22Rv1 (cell line): ENCODE results near the gene RTKN2.
A peak's percentile ranks its signal among the peaks of the same experiment; 100 is the strongest.
"Not testable (repeated sequence)": the region's sequence is repeated elsewhere in the genome, so short reads cannot be mapped to it uniquely, and the experiment has no call there.

Experiments
- H3K27ac ChIP-seq: fragments of 450-650 bp; 2 replicates; pipeline ENCODE4 v1.5.1; 2017
- ZFX ChIP-seq: fragments of 450-650 bp; IDR thresholded peaks from 2 replicates; pipeline ENCODE4 v1.6.1; 2017; ENCODE audit warnings: antibody characterized with exemption, borderline replicate concordance
- TF ChIP-seq, protein P1 (sequence below): fragments of 450-650 bp; IDR thresholded peaks from 2 replicates; pipeline ENCODE4 v1.5.1; 2017; ENCODE audit warnings: mild to moderate bottlenecking

RTKN2 gene

DNA sequence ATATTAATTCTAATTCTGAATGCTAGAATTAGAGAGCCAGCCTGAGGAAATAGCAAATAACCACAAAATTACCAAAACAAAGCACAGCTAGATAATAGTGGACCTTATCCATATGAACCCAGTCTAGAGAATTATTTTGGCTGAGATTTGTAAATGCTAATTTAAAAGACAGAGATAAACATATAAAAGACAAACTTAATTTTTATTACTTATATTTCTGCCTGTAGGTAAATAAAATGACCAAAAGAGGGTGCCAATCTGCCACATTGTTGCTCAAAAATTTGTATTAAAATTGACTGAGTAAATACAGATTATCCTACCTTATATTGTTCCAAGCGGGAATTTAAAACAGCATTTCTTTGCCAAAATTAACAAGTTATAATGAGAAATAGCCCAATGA lies 20.2 kb downstream of the RTKN2 start:
- TF ChIP-seq, protein P1, sequence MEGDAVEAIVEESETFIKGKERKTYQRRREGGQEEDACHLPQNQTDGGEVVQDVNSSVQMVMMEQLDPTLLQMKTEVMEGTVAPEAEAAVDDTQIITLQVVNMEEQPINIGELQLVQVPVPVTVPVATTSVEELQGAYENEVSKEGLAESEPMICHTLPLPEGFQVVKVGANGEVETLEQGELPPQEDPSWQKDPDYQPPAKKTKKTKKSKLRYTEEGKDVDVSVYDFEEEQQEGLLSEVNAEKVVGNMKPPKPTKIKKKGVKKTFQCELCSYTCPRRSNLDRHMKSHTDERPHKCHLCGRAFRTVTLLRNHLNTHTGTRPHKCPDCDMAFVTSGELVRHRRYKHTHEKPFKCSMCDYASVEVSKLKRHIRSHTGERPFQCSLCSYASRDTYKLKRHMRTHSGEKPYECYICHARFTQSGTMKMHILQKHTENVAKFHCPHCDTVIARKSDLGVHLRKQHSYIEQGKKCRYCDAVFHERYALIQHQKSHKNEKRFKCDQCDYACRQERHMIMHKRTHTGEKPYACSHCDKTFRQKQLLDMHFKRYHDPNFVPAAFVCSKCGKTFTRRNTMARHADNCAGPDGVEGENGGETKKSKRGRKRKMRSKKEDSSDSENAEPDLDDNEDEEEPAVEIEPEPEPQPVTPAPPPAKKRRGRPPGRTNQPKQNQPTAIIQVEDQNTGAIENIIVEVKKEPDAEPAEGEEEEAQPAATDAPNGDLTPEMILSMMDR, result peak; percentile 26
- no peak for TF ChIP-seq ZFX

DNA sequence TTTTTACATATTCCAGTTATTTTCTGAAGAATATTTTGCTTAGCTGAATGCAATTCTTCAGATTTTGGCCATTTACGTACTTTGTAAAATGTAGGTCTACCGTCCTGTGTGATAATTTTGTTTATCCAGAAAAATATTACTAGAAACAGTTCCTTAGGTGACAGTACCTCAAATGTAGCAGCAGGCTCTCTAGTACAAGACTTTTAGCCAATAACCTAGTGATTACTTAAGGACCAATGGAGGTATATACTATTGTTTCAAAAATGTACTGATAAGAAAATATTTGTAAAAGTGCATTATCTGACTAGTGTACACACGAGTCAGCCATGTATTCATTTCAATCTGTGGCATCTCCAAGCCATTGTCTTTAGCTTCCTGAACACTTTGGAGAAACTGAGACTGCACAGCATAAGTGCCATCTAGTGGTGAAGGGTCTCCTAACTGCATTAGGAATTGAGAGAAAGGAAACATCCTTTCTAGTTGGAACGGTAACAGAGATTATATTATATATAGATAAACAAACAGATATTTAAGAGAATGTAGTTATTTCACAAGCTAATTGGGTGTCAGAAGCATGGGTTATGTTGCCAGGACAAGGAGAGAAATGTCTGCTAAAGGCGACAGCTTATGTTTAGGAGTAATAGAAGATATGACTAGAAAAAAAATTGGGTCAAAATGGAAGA lies 23.7 kb downstream of the RTKN2 start:
- peak overlapping the region; percentile 25 for H3K27ac ChIP-seq
- TF ChIP-seq, protein P1, result peak; percentile 92
- TF ChIP-seq ZFX, result no peak

More for the DNA sequence above, 20.2 kb downstream of the RTKN2 start:
- H3K27ac ChIP-seq, result no peak overlapping the region

DNA sequence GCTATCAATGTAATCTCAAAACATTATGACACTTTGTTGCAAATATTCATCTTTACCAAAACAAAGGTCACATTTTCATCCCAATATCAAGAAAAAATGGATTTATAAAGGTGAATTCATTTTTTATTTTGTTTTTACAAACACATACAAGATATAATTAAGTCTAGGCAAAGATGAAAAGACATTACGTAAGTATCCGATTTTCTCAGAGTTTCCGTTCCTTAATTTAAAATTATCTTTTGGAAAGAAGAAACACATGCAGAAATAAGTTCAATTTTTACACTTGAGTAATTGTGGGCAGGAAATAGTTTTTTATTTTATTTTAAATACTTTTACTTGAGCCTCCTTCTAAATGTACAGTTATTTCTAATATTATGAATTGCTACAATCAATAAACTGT lies 24.6 kb downstream of the RTKN2 start:
- peak overlapping the region; percentile 39 for H3K27ac ChIP-seq

DNA sequence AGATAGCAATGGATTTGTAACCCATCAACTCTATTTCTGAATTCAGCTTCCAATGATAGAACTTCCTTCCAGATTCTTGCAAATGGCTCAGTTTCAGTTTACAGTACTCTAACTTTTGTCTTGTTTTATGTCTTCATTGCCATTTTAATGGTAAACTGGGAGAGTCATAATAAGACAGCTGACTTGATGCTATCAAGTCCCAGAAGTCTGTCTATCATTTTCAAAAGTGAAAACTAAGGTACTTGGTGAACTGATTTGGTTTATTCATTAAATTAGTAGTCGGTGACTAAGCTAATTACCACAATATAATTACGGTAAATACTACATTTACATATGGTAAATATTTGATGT lies 25.0 kb downstream of the RTKN2 start:
- peak overlapping the region; percentile 39 for H3K27ac ChIP-seq
- TF ChIP-seq ZFX, result no peak
- TF ChIP-seq, protein P1, result no peak

More for the DNA sequence above, 24.6 kb downstream of the RTKN2 start:
- TF ChIP-seq ZFX, result no peak
- TF ChIP-seq, protein P1, result no peak

DNA sequence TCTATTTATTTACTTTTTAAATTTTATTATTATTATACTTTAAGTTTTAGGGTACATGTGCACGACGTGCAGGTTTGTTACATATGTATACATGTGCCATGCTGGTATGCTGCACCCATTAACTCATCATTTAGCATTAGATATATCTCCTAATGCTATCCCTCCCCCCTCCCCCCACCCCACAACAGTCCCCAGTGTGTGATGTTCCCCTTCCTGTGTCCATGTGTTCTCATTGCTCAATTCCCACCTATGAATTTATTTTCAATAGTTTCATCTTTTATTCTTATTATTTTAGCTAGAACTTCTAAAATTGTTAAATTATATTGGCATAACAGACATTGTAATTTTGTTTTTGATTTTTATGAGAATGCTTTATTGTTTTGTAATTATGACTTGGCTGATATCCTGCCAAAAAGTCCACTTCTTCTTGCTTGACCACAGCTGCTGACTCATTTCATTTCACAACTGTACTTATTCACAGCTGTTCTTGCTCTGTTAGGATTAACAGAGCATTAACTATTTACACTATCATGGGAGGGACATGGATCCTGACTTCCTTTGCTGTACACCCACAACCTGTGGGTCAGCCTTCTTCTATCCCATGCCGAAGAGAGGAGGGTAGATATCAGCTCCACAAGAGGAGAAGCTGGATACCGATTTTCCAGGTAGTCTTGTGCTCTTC lies 25.5 kb downstream of the RTKN2 start:
- peak overlapping the region; percentile 39 for H3K27ac ChIP-seq

DNA sequence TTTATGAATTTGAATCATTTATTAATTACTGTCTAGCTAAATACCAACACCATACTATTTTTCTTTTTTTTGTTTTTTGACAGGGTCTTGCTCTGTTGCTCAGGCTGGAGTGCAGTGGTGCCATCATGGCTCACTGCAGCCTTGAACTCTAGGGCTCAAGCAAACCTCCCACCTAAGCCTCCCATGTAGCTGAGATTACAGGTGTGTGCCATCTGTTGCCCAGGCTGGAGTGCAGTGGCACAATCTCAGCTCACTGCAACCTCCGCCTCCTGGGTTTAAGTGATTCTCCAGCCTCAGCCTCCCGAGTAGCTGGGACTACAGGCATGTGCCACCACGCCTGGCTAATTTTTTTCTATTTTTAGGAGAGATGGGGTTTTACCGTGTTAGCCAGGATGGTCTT lies 27.1 kb downstream of the RTKN2 start:
- H3K27ac ChIP-seq, result not testable (repeated sequence)

DNA sequence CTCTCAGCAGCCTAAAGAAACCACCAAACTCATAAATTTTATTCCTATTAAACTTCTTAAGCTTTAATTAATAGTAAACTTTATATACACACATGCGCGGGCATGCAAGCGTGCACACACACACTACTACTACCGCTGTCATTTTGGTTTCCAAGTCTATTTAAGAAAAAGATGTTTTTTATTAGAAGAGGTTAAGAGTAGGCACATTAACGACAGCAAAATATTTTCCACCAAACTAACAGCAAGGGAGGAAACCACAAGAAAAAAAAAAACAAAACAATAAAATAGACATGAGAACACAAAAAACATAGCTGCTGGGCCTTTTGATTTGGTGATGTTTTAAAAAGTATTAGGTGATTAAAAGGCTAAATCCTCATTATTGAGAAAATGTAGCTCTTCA lies 28.6 kb downstream of the RTKN2 start:
- H3K27ac ChIP-seq, result no peak overlapping the region
- TF ChIP-seq, protein P1, result no peak

DNA sequence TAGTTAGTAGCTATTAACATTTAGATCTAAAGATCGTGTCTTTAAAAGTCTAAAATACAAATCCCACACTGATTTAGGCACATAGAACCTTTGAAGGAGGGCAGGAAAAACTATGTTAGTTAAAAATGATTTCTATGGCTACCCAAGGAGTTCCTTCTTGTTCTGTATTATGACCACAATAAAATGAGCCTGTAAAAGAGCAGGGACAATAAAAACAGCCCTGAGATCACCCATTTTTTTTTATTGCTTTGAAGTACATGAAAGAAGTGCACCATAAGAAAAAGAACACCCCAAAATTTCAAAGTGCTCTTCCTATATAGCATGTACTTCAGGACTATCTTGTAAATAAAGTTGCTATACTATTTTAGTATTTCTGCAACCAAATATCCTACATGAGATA lies 29.8 kb downstream of the RTKN2 start:
- no peak overlapping the region for H3K27ac ChIP-seq
- TF ChIP-seq, protein P1, result no peak
- no peak for TF ChIP-seq ZFX
